Measurements from ENCODE around the gene FNIP2.
"Not testable (repeated sequence)": the region's sequence is repeated elsewhere in the genome, so short reads cannot be mapped to it uniquely, and the experiment has no call there.

FNIP2 gene

DNA sequence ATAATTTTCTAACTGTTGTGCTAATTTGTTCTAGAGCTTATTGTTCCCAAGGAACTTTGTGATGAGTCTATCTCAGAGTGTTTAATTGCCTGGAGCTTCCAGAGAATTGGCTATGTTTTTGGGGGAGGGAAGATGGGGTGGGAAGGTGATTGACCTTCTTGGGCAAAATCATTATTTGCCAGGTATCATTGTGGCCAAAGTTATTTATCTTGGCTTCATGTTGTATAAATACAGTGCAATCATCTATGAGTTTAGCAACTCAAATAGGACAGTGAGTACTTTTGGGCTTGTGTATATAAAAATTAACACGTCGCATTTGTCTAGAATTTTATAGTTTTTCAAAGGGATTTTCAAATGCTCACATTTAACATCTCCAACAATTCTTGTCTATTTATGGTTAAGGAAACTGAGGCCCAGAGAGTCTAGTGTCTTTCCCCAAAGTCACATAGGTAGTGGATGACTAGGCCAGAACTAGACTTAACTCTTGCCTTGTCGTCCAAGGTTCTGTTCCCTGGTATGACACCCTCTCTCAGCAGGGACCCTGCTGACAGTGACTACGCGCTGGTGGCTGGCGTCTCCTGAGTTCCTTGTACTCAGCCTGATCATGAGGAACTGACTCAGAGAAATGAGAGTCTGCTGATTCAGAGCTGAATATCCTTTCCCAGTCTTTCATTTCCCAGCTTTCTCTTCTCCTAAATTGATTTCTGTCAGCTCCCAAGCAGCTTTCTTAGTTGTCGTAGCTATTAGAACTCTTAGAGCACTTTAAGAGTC lies 27.7 kb downstream of the FNIP2 start:
- DNase-seq = no peak

DNA sequence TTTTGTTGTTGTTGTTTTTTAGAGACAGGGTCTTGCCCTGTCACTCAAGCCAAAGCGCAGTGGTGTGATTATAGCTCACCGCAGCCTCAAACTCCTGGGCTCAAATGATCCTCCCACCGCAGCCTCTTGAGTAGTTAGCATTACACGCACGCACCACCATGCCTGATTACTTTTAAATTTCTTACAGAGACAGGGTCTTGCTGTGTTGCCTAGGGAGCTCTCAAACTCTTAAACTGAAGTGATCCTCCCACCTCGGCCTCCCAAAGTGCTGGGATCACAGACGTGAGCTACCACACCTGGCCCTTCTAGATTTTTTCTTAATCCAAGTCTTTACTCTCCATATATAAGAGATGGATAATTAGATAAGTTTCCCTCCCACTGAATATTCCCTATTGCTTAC lies 29.2 kb downstream of the FNIP2 start:
- no peak for DNase-seq

DNA sequence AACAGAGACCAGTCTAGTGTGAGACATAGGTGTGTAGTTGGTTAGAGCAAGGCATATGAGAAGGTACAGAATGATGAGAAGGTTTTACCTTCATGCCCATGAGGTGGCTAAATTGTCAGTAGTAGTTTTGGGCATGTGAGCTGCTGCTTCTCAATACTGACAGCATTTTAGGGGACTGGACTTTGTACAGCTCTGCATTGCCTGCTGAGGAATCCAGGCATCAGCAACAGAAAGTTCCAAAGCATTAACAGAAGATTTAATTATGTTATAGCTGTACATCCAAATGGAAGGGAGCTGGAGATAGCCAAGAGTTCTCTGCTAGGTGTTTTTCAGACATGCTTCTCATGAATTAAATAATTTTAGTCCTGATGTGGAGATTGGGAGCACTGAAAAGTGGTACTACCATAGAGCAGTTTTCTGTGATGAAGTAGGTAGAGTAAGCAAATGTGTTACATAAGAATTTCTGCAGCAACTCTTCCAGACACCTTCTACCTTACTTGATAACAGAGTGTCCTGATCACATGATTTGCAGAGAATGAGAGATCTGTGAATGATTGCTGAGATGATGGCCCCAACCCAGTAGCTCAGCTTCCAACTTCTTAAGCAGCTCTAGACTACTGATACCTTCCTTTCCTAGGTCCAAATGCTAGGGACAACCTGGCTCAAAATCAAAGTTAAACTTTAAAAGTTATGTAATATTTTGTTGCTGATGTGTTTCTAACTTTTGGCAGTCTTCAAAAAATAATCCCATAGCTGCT lies 30.4 kb downstream of the FNIP2 start:
- no peak for DNase-seq

DNA sequence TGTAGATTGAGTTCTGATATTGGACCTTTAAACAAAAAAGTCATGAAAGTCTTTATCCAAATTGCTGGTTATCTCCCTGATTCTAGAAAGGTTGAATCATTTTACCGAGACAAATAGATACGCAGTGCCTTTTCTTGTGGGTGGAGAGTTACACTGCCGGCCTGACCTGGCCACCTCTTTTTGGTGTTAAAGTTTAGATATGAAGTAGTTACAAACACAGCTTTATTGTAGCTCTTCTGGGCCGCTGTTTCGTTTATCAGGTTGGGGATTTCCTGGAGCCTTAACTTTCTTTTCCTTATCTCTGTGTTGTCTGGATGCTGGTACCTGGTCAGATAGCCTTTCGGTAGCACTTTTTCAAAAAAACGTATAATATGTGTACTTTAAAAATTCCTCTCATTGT lies 31.0 kb downstream of the FNIP2 start:
- no peak for DNase-seq

DNA sequence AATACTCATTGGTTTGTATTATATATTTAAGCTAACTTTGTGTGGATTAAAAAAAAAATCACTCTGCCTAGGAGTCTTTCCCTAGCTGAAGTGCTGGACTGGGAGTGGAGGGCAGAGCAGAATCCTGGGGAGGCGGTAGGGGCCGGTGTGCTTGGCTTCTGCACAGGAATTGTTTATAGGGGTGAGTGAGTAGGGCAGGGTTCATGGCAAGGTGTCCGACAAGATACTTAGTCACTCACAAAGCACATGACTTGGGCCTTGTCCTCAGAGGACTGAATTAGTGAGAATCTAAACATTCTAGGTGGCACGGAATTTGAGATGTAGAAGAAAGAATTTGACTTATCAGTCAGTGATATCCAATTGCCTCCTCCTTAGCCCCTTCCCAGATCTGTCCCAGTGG lies 32.2 kb downstream of the FNIP2 start:
- no peak for DNase-seq

DNA sequence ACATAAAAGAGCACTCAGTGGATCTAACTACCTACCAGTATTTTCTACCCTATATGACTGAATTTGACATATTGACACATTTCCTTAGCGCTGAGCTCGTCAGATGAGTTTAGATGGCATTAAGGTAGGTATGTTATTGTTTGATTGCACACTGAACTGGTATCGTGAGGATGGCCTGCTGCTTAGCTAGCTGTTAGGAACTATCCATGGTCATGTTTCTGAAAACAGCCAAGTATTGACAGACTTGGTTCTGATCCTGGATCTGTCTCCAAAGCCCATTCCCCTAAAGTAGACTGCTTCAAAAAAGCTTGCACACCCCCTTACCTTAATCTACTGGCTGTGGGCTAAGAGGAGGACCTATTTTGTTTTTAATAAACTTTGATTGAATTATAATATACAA lies 32.9 kb downstream of the FNIP2 start:
- DNase-seq = no peak

DNA sequence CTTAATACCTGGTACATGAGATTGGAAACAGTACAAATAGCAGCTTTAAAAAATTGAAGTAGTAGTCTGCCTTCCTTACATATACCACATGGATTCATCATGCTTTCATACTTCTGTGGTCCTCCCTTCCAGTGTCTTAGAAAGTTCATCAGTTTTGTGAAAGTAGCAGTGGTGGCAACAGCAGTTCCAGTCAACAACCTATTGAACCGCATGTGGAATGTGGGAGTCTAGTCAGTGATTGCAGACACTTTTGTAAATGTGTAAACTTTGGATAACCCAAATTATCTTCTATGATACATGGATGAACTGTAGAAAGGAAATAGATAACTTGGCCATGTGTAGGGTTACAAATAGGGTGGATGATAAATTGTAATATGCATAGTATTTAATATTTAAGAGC lies 34.1 kb downstream of the FNIP2 start:
- DNase-seq = no peak

DNA sequence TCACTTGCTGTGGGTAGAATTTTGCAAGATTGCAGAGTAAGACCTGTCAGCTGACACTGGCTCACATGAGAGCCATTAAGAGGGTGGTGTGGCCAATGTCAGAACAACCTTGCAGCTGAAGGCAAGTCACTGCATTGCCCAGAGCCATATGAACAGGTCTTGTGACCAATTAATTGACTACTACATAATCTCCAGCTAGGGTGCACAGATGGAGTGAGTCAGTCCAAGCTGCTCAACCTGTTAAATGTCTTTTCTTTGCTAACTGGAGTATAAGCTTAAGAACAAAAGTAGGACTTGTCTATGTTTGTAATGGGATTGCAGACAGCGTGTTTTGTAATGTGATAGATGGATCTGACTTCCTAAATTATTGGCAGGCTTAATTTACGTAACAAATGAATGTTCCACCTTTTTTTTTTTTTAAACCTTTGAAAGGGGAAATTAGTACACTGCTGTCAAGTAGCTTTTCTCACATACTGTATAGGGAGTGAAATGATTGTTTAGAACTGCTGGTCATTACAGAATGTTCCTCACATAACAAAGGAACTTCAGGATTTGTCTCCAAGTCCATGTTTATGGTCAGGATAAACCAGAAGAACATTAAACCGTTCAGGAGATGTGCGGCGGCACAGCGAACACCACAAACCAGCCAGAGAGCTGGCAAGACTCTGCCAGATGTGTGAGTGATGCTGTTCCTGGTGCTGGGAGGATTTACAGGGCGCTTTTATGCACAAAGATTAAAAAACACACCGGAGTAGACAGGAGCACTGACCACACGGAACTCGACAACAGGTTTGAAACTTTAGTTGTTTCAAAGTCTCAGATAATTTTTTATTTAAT lies 37.0 kb downstream of the FNIP2 start:
- DNase-seq = no peak

DNA sequence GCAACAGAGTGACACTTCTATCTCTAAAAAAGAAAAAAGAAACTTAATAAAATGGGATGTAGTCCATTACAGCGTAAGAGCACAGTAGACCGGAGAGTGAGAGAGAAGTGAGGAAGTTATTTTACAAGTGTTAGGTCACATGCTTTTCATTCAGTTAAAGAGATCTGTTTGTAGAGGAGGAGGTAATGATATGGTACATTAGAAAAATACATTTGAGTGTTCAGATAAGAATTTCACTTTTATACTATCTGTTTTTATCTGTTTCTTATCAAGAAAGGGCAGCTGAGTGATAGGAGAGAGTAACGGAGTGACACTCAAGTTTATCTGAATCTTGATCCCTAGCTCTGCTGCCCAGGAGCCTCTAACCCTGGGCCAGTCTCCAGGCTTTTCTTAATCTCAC lies 38.9 kb downstream of the FNIP2 start:
- DNase-seq = no peak

DNA sequence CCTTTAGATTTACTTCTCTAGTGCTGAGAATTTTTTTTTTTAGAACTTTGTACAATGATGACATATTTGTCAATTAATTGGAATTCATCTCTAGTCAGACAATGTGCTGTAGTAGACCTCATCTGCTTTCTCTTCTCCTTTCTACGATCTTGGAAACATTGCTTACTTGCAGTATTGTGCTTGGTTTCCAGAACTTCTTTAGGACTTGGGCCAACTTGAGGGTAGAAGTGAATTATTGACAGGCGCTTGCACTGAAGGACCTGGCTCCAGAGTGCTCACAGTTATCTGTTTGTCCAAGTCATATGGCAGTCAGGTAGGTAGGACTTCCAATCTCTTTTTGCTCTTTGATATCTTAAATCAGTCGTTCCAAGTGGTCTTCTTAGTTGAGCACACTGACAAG lies 39.6 kb downstream of the FNIP2 start:
- DNase-seq = no peak

DNA sequence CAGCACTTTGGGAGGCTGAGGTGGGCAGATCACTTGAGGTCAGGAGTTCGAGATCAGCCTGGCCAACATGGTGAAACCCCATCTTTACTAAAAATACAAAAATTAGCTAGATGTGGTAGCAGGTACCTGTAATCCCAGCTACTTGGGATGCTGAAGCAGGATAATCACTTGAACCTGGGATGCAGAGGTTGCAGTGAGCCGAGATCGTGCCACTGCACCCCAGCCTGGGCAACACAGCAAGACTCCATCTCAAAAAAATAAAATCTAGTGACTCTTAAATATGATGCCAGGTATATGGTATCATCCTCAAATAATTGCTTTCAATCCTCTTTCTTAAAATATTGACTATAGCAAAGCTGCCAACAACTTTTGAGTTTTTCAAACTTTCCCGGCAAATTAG lies 40.4 kb downstream of the FNIP2 start:
- not testable (repeated sequence) for DNase-seq

DNA sequence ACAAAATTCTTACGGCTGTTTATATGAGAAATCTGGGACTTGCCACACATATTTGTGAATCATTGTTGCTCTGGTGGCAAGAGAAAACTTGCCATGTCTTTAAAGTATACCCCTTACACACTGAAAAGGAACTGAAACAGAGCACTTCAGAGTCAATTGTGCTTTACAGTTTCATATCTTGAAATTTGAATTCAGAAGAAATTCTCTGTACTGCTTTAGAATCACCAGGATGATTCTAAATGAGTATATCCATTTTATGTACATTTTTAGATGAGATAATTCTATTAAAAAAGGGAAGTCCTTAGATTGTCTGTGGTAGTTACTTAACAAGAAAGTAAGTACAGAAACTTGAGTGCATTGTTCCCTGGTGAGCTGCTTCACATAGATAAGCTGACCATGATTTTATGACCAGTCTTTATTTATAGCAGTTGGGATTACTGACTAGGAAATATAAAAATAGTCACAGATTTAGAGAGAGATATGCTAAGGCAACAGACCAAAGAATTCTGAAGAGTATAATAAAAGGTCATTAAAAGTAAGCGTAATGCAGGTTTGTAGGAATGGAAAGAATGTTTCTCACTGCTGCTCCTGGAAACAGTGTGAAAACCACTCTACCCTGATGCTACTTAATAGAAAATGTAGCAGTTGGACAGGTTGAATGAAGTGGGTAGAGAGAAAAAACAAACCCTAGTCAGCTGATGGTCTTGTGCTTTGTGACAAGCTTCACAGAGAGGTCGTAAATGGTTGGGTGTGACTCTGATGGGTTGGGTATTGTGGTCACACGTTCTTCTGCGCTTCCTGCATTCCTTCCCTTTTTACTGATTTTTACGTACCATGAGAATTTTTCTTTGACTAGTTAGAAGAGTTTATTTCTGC lies 41.0 kb downstream of the FNIP2 start:
- no peak for DNase-seq

DNA sequence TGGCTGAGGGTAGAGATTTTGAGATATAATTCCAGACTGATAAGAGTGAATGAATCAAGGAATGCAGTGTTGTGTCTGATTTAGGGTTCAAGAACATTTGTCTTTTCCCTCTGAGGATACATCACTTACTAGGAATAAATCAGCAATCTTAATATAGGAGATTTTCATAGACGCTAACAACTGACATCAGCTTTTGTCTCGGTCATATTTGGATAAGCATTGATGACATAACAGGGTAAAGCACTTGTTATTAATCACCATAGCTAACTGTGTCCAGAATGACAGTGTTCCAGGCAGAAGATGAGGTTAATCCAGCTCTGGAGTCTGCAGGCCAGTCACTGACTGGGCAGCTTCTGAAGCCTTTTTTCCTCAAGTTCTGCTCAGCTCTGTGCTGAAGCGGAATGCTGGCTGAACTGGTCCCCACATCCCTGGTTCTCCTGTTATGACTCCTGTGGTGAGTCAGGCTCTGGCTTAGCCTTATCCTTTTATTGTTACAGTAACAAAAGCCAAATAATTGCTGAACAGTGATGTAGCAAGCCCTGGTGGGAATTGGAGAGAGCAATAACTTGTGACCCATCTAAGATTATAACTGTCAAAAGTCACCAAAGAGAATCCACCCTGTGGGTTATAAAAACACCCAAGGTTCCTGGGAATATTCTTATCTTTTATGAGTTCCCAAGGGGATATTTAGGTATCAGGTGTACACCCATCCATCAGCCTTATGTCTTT lies 41.8 kb downstream of the FNIP2 start:
- no peak for DNase-seq

DNA sequence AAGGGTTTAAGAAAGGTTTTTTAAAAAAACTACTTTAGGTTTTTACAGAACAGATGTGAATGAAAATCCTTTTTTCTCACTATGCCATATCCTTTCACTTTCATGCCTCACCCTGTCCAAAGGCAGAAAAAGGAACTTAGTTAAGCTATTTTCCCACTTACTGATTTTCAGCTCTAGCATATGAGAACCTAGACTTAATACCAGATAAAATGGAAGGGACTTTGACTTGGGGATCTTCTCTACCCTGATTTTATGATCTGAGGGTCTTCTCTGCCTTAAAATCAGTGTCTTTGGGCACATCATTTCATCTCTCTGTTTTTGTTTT lies 42.4 kb downstream of the FNIP2 start:
- no peak for DNase-seq

DNA sequence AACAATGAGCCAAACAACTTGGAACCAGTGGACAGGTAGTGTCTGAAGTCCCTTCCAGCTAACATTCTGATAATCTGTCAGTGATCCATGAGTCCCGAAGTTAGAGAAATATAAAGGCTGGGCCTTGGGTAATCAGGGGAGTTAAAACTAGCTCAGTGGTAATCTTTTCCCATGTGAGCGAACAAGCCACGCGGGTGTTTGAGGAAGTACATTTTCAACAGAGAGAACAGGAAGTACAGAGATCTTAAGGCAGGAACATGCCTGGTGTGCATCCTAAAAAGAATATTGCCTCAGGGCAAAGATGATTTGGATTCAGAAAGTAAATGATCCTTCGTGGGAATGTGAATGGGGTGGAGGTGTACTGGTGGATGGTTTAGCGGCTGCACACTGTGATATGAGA lies 42.9 kb downstream of the FNIP2 start:
- DNase-seq = no peak

DNA sequence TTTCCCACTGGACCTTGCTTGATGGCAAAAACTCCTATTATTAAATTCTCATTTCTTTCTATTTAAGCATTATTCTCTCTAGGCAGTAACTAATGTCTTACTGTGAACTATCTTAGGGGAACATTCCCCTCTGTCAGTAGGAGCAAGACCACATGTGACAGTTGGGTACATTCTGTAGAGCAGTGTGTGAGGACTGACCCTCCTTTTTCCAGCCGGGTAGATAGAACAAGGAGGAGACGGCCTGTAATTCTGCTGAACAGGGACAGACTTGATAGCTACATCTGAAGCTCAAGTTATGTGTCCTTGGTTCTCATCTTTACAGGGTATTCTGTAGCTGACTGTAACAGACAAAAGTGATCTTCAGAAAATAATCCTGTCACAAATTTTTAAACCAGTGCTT lies 43.3 kb downstream of the FNIP2 start:
- DNase-seq = no peak

DNA sequence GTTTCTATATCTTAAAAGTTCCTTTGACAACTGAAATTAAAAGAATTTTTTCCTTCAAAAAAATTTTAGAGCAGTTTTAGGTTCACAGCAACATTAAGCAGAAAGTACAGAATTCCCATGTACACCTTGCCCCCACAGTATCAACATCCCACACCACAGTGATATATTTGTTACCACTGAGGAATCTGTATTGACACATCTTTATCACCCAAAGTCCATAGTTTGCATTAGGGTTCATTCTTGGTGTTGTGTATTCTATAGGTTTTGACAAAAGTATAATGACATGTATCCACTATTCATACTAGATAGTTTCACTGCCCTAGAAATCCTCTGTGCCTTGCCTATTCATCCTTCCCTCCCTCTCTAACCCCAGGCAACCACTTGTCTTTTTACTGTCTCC lies 43.7 kb downstream of the FNIP2 start:
- DNase-seq = no peak

DNA sequence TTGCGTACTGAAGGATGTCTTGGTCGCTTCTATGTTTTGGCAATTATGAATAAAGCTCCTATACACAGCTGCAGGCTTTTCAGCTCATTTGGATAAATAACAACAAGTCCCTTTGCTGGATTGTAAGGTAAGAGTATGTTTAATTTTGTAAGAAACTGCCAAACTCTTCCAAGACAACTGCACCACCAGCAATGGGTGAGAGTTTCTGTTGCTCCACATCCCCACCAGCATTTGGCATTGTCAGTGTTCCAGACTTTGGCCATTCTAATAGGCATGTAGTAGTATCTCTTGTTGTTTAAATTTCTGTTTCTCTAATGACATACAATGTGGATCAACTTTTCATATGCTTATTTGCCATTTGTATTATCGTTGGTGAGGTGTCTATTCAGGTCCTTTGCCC lies 44.3 kb downstream of the FNIP2 start:
- DNase-seq = no peak

DNA sequence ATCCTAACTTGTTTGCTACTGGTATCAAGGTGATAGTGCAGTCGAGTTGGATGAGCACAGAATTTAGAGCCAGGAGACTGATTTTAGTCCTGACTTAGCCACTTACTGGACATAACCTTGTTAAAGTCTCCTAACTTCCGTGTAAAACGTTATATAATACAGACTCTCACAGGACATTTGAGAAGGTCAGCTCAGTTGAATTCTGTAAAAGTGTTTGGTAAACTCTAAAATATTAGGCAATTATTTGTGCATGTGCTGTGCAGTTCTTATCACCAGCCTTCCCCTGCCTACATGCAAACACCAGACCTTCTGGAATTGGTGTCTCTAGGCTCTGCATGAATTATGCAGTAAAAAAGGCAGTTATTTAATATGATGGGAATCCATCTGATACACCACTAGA lies 45.4 kb downstream of the FNIP2 start:
- no peak for DNase-seq

DNA sequence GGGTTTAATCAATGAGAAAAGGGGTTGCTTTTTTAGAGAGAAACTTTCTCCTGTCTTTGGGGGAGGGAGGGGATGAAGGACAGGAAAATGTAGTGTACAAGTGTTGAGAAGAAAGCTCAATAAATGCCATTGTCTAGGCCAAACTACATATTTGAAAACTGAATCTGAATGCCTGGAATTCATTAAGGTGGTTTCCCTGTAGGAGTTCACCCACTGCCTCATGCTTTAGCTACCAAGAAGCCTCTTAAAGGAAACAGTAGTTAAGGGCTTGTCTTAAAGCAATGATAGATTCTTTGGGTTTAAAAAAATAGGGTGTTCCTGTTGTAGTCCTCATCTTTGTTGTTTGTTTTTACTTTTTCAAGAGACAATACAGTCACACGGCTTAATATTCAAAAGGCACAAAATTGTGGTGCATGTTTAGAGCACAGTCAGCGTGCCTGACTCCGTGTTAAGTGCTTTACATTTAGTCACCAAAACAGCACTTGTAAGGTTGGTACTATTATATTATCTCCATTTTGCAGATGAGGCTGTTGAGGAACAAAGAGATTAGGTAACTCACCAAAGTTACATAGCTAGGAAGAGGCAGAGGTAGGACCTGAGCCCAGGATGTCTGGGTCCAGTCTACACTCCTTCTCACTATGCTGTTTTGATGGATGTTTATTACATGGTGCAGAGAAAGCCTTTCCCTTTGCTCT lies 46.0 kb downstream of the FNIP2 start:
- no peak for DNase-seq

DNA sequence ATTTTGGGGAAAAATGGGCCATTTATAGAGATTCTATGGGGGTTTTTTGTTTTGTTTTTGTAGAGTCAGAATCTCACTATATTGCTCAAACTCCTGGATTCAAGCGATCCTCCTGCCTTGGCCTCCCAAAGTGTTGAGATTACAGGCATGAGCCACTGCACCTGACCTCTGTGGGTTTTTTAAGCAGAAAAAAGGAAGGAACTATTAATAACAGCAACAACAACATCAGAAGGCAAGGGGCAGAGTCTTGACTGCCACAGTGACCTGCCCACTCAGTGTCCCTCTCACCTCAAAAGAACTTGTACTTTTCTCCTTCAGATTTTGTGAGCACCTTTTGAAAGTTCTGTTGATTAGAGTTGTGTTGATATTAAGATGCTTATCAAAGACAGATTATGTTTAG lies 48.1 kb downstream of the FNIP2 start:
- DNase-seq = no peak

All from NCI-H1092 (cell line).